ENCODE data around the gene TMED10.

DNA sequence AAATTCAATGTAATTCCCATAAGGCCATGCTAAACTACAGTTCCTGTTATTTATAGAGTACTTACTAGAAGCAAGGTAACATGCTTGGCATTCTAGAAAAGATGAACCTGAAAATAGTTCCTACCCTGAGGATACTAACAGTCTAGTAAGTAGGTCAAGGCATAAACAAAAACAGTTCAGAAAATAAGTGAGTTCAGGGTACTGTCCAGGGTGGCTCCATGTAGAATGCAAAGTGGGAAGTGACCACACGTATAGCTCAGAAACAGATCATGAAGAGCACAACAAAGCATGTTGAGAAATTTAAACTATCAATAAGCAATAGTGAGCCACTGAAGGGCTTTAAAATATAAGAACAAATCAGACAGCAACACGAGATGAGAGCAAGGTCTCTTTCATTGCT lies 2.3 kb downstream of the TMED10 start:
- TF ChIP-seq POLR2A (IDR thresholded peaks at IDR 0.05; ENCODE audit: low read length) (no peak), GATA1 (IDR thresholded peaks at IDR 0.05; ENCODE audit: low read depth, low read length) (no peak)

Data from erythroblast (primary cell).